Prostate gland (tissue), 2 donors: ENCODE measurements around the gene CEP76. TPM values are rescaled to one million over a fixed set of nuclear protein-coding genes. Genes with fewer than 3 reads are reported as not detected.

Experiments
- DNase-seq: peaks from one replicate; pipeline ENCODE4 v3.0.0-alpha.2; 2019; ENCODE audit warnings: low spot score
- H3K27ac ChIP-seq, 2 donors: fragments of 200-600 bp; sonication (generic); 2 replicates each; pipeline ENCODE4 v1.5.1; 2017 to 2019
- H3K27me3 ChIP-seq: fragments of 200-600 bp; sonication (generic); replicated peaks from 2 replicates; pipeline ENCODE4 v1.5.1; 2019; ENCODE audit not compliant: insufficient read depth
- H3K36me3 ChIP-seq, 2 donors: fragments of 200-600 bp; sonication (generic); 1 replicate in 1 of 2; 2 replicates in 1 of 2; pipeline versions ENCODE4 v1.5.1 to v1.8.1; 2017 to 2019
- H3K4me1 ChIP-seq: fragments of 200-600 bp; sonication (generic); replicated peaks from 2 replicates; pipeline ENCODE4 v1.5.1; 2019
- H3K4me3 ChIP-seq, 2 donors: fragments of 200-600 bp; sonication (generic); 2 replicates each; pipeline ENCODE4 v1.5.1; 2017 to 2019
- H3K9me3 ChIP-seq: fragments of 200-600 bp; sonication (generic); 2 replicates; pipeline ENCODE4 v1.5.1; 2017
- CTCF ChIP-seq, 4 experiments: fragments of 200-600 bp in 2 of 4; fragments of 450-650 bp in 2 of 4; sonication (generic) in 2 of 4; IDR thresholded peaks; 1 replicate in 3 of 4; 2 replicates in 1 of 4; pipeline ENCODE4 v1.5.1; 2016 to 2019; ENCODE audit warnings: antibody characterized with exemption in 4 of 4, mild to moderate bottlenecking in 2 of 4, moderate library complexity in 2 of 4
- POLR2A ChIP-seq: fragments of 450-650 bp; IDR thresholded peaks from one replicate; pipeline ENCODE4 v1.6.1; 2016; ENCODE audit warnings: antibody characterized with exemption, mild to moderate bottlenecking
- POLR2AphosphoS5 ChIP-seq: sonication (generic); formaldehyde crosslinking; IDR thresholded peaks from one replicate; pipeline ENCODE4 v1.6.1; 2017; ENCODE audit warnings: antibody characterized with exemption
- WGBS: methylation state at CpG from one replicate; pipeline ENCODE4 v1.1.5; 2018; 5-methylcytosine and 5-hydroxymethylcytosine counted together
- intact Hi-C: fragments of 100-400 bp; cut with DNase I; formaldehyde crosslinking; loops from one replicate; pipeline ENCODE4 v1.14.2; 2022
- total RNA-seq, 2 donors: library from RNA; depleted of rRNA; stranded (reverse); fragments of >200 nt; gene quantifications; one replicate each; pipeline ENCODE4 v1.1.0, GENCODE V29; 2016

The CEP76 gene
- total RNA-seq, 2 donors from 2014 or later: 10.5 to 13.3 TPM

- 86% methylated on average over 1 of the region's 1 CpG for whole genome bisulfite sequencing
- intact Hi-C loops: loop anchor here (5.0 to 10.0 kb wide), 4 partner anchors 47 to 380 kb away; partner anchors contain the start of genes CEP76, PRELID3A and PSMG2
Measured at GRCh38 chr18:12654971-12655370, 47.6 kb downstream of the CEP76 start.

GRCh38 chr18:12652861-12653401 lies 49.6 kb downstream of the CEP76 start:
- H3K27me3 ChIP-seq: no peaks in the 10 kb centered on the region
- no peaks in the 10 kb centered on the region for H3K4me1 ChIP-seq
- WGBS: 61% methylated on average over 3 of the region's 3 CpGs
- intact Hi-C loops: loop anchor here (10.0 kb wide), 2 partner anchors 128 to 378 kb away; no protein-coding TSS in a partner anchor
- H3K4me3 ChIP-seq: no peak overlapping the region
- H3K27ac ChIP-seq: no peak overlapping the region
- H3K36me3 ChIP-seq: no peaks in the 10 kb centered on the region
- no peaks in the 10 kb centered on the region for H3K9me3 ChIP-seq
- TF ChIP-seq POLR2AphosphoS5 (no peak), POLR2A (no peak), CTCF (IDR thresholded peaks at IDR 0.05) (no peak)
- no peak for DNase-seq

More at GRCh38 chr18:12654971-12655370, 47.6 kb downstream of the CEP76 start:
- H3K4me1 ChIP-seq: no peaks in the 10 kb centered on the region
- H3K36me3 ChIP-seq: no peaks in the 10 kb centered on the region
- H3K9me3 ChIP-seq: no peaks in the 10 kb centered on the region
- H3K4me3 ChIP-seq: no peak overlapping the region
- TF ChIP-seq POLR2A (no peak), CTCF (IDR thresholded peaks at IDR 0.05) (no peak), POLR2AphosphoS5 (no peak)
- no peak for DNase-seq
- no peaks in the 10 kb centered on the region for H3K27me3 ChIP-seq
- no peak overlapping the region for H3K27ac ChIP-seq

- TF ChIP-seq POLR2AphosphoS5 (no peak), CTCF (IDR thresholded peaks at IDR 0.05) (no peak), POLR2A (no peak)
- Histone ChIP-seq H3K27me3 (no peaks in the 10 kb centered on the region), H3K4me3 (no peak overlapping the region), H3K4me1 (no peaks in the 10 kb centered on the region), H3K9me3 (no peaks in the 10 kb centered on the region), H3K27ac (no peak overlapping the region), H3K36me3 (no peaks in the 10 kb centered on the region)
- intact Hi-C loops: loop anchor here (10.0 kb wide), 2 partner anchors 127 to 377 kb away; no protein-coding TSS in a partner anchor
- 53% methylated on average over 4 of the region's 4 CpGs for WGBS
- no peak for DNase-seq
Measured at GRCh38 chr18:12651651-12652050, 50.9 kb downstream of the CEP76 start.

GRCh38 chr18:12647773-12648172 lies 54.8 kb downstream of the CEP76 start:
- Histone ChIP-seq H3K4me1 (no peaks in the 10 kb centered on the region), H3K9me3 (no peaks in the 10 kb centered on the region), H3K36me3 (no peaks in the 10 kb centered on the region), H3K27ac (no peak overlapping the region), H3K27me3 (no peaks in the 10 kb centered on the region), H3K4me3 (no peak overlapping the region)
- intact Hi-C loops: no loop called here
- no peak for TF ChIP-seq POLR2AphosphoS5
- no peak for TF ChIP-seq POLR2A
- no peak for TF ChIP-seq CTCF (IDR thresholded peaks at IDR 0.05)
- 90% methylated on average over 3 of the region's 3 CpGs for WGBS
- no peak for DNase-seq

- Histone ChIP-seq H3K27me3 (no peaks in the 10 kb centered on the region), H3K27ac (no peak overlapping the region), H3K9me3 (no peaks in the 10 kb centered on the region), H3K4me3 (no peak overlapping the region), H3K36me3 (no peaks in the 10 kb centered on the region), H3K4me1 (no peaks in the 10 kb centered on the region)
- intact Hi-C loops: no loop called here
- WGBS: 36% methylated on average over 10 of the region's 10 CpGs
- peak; percentile 31 for DNase-seq
- TF ChIP-seq POLR2AphosphoS5: peak; percentile 57
- no peak for TF ChIP-seq POLR2A
Measured at GRCh38 chr18:12645751-12646203, 56.7 kb downstream of the CEP76 start.
